HepG2 (cell line): ENCODE results near the gene SHE. TPM values are rescaled to one million over a fixed set of nuclear protein-coding genes. Genes with fewer than 3 reads are reported as not detected.

Source experiments
- HNRNPUL1 ChIP-seq: fragments of 200-400 bp; formaldehyde crosslinking; IDR thresholded peaks from 2 replicates; pipeline ENCODE4 v1.6.1; 2017; ENCODE audit warnings: low read depth, mild to moderate bottlenecking, low read length, moderate library complexity
- ISX ChIP-seq: sonication (generic); formaldehyde crosslinking; conservative IDR thresholded peaks from 2 replicates; pipeline ENCODE4 v1.5.0; 2020; ENCODE audit warnings: missing genetic modification reagents
- MBD4 ChIP-seq: IDR thresholded peaks from 2 replicates; pipeline ENCODE4 v1.6.1; 2012; ENCODE audit warnings: low read length, inconsistent platforms, borderline replicate concordance
- TFAP4 ChIP-seq: sonication (generic); IDR thresholded peaks from 2 replicates; pipeline ENCODE4 v1.6.1; 2016; ENCODE audit warnings: low read depth, borderline replicate concordance
- ZBED4 ChIP-seq: sonication (generic); formaldehyde crosslinking; IDR thresholded peaks from 2 replicates; pipeline ENCODE4 v1.4.0; 2020; ENCODE audit warnings: missing genetic modification reagents, borderline replicate concordance
- ZIK1 ChIP-seq: sonication (generic); formaldehyde crosslinking; IDR thresholded peaks from 2 replicates; pipeline ENCODE4 v1.5.0; 2020; ENCODE audit warnings: mild to moderate bottlenecking, low read depth, missing genetic modification reagents, borderline replicate concordance
- ZNF121 ChIP-seq: sonication (generic); formaldehyde crosslinking; IDR thresholded peaks from 2 replicates; pipeline ENCODE4 v1.5.0; 2020; ENCODE audit warnings: mild to moderate bottlenecking, missing genetic modification reagents
- ZNF138 ChIP-seq: sonication (generic); formaldehyde crosslinking; IDR thresholded peaks from 2 replicates; pipeline ENCODE4 v1.5.0; 2020; ENCODE audit warnings: mild to moderate bottlenecking, low read depth, missing genetic modification reagents
- polyA plus RNA-seq, 8 experiments: library from polyadenylated mRNA; depleted of rRNA in 3 of 8; stranded (reverse) in 7 of 8; unstranded in 1 of 8; fragments of >200 nt; fragmentation: Illumina TruSeq in 4 of 8; extraction: Trizol in 4 of 8; gene quantifications; 2 replicates each; pipeline versions ENCODE4 v1.2.1 to v1.2.3, GENCODE V29; 2011 to 2016; ENCODE audit warnings: low read depth in 4 of 8, missing spikeins in 1 of 8, mixed read lengths in 1 of 8; ENCODE audit not compliant: insufficient read depth in 1 of 8
- total RNA-seq, 5 experiments: library from RNA; depleted of rRNA; stranded (reverse); fragments of >200 nt; fragmentation: Illumina TruSeq; extraction: Trizol; gene quantifications; 2 replicates each; pipeline ENCODE4 v1.2.3, GENCODE V29; 2016; ENCODE audit warnings: low read depth in 1 of 5
- TF ChIP-seq, protein P1 (sequence below): sonication (generic); formaldehyde crosslinking; IDR thresholded peaks from 2 replicates; pipeline ENCODE4 v1.4.0; 2020; ENCODE audit warnings: missing genetic modification reagents; ENCODE audit errors: not compliant biosample characterization
- TF ChIP-seq, protein P2 (sequence below), 2 experiments: fragments of 450-650 bp in 1 of 2; sonication (generic) in 1 of 2; formaldehyde crosslinking in 1 of 2; IDR thresholded peaks; 2 replicates each; pipeline versions ENCODE4 v1.6.1 to v1.8.0; 2016 to 2022; ENCODE audit warnings: antibody characterized with exemption in 1 of 2, mild to moderate bottlenecking in 1 of 2, missing genetic modification reagents in 1 of 2
- TF ChIP-seq, protein P3 (sequence below): sonication (generic); formaldehyde crosslinking; conservative IDR thresholded peaks from 2 replicates; pipeline ENCODE4 v1.8.0; 2022; ENCODE audit warnings: low read depth, missing genetic modification reagents

SHE gene
- total and polyA plus RNA-seq, 2 of the 13 experiments (the other 11 are each of a cell fraction or from before 2014, with no cell fraction given) = not detected

DNA sequence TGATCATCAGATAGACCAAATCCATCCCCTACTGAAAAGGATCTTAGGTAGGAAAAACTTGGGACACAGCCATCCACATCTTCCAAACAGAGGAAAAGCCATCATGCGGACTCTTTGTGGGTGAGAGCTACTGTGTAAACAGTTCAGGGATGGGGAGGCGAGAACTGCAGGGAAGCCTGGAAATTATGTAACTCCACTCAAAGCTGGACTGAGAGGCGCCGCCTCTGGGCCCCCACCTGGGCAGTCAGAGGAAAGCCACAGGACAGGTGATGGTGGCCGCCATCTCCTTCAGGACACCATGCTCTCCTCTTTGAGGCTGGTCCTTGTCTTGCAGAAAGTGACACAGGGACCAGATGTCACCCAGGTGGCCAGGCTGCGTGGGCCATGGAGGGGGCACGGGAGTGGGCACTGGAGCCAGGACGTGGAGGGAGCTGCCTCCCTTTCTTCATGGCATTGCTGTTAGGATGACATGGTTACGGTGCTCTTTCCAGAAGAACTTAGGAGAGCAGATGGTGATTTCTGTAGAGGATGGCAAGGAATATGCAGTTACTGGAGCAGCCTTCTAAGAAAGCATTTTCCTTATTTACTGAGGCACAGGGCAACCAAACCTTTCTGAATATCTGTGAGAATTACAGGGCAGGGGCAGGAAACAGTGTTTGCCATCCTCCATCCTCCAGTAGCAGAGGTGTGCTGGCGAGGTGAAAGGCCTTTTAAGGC, 32.2 kb downstream of the SHE start (continued):
- TF ChIP-seq ZBED4 (CRISPR knock-in tag) = no peak
- TF ChIP-seq ZNF121 (CRISPR knock-in tag) = no peak
- TF ChIP-seq, protein P1, sequence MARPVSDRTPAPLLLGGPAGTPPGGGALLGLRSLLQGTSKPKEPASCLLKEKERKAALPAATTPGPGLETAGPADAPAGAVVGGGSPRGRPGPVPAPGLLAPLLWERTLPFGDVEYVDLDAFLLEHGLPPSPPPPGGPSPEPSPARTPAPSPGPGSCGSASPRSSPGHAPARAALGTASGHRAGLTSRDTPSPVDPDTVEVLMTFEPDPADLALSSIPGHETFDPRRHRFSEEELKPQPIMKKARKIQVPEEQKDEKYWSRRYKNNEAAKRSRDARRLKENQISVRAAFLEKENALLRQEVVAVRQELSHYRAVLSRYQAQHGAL = no peak
- TF ChIP-seq, protein P2, sequence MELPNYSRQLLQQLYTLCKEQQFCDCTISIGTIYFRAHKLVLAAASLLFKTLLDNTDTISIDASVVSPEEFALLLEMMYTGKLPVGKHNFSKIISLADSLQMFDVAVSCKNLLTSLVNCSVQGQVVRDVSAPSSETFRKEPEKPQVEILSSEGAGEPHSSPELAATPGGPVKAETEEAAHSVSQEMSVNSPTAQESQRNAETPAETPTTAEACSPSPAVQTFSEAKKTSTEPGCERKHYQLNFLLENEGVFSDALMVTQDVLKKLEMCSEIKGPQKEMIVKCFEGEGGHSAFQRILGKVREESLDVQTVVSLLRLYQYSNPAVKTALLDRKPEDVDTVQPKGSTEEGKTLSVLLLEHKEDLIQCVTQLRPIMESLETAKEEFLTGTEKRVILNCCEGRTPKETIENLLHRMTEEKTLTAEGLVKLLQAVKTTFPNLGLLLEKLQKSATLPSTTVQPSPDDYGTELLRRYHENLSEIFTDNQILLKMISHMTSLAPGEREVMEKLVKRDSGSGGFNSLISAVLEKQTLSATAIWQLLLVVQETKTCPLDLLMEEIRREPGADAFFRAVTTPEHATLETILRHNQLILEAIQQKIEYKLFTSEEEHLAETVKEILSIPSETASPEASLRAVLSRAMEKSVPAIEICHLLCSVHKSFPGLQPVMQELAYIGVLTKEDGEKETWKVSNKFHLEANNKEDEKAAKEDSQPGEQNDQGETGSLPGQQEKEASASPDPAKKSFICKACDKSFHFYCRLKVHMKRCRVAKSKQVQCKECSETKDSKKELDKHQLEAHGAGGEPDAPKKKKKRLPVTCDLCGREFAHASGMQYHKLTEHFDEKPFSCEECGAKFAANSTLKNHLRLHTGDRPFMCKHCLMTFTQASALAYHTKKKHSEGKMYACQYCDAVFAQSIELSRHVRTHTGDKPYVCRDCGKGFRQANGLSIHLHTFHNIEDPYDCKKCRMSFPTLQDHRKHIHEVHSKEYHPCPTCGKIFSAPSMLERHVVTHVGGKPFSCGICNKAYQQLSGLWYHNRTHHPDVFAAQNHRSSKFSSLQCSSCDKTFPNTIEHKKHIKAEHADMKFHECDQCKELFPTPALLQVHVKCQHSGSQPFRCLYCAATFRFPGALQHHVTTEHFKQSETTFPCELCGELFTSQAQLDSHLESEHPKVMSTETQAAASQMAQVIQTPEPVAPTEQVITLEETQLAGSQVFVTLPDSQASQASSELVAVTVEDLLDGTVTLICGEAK (IDR thresholded peaks at IDR 0.05) = no peak
- TF ChIP-seq, protein P2 (CRISPR knock-in tag; IDR thresholded peaks at IDR 0.05) = no peak
- TF ChIP-seq, protein P3, sequence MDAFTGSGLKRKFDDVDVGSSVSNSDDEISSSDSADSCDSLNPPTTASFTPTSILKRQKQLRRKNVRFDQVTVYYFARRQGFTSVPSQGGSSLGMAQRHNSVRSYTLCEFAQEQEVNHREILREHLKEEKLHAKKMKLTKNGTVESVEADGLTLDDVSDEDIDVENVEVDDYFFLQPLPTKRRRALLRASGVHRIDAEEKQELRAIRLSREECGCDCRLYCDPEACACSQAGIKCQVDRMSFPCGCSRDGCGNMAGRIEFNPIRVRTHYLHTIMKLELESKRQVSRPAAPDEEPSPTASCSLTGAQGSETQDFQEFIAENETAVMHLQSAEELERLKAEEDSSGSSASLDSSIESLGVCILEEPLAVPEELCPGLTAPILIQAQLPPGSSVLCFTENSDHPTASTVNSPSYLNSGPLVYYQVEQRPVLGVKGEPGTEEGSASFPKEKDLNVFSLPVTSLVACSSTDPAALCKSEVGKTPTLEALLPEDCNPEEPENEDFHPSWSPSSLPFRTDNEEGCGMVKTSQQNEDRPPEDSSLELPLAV (CRISPR knock-in tag) = no peak
- TF ChIP-seq ZIK1 (CRISPR knock-in tag) = no peak
- no peak for TF ChIP-seq ISX
- TF ChIP-seq HNRNPUL1 = no peak
- no peak for TF ChIP-seq ZNF138
- no peak; the same call in 1 of the 2 replicates for TF ChIP-seq TFAP4
- TF ChIP-seq MBD4 = no peak
